GDM1 (cell line): ENCODE measurements around the gene MPDZ.
"Not testable (repeated sequence)": the region's sequence is repeated elsewhere in the genome, so short reads cannot be mapped to it uniquely, and the experiment has no call there.

Source experiments
- DNase-seq: peaks from one replicate; lab custom pipeline; 2025; lab: John Stamatoyannopoulos, UW

The MPDZ gene

DNA sequence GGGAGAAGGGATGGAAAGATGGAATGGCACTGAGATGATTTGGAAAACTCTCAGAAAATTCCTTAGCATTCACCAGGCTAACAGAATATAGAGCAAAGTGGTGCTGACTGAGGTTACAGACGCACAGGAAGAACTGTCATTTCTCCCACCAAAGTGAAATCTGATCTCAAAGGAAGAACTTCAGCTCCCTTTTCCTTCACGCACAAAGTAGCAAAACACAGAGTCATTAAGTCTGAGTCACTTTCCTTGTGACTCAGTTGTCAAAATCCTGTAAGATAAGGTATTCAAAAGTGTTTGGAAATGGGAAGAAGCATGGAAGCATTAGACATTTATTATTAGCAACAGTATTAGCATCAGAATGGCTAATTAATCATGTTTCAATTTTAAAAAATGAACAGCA lies 11.7 kb downstream of the MPDZ start:
- DNase-seq = no peak

DNA sequence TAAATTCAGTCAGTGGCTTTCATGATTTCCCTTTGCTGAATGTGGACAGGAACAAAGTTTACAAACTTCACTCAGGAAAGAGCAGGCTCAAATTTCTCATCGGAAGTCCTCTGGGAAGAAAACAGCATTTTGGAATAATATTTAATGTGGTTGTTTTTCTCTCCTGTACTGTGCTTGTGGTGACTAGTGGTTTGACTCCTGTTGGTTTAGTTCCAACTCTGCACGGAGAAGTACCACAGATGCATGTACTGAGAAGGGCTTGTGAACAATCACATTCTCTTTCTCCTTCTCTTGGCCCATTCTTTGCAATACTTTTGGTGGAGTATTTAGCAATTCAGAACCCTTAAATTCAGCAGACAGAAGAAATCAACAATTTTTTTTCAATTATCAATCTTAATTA lies 13.3 kb downstream of the MPDZ start:
- DNase-seq = no peak

DNA sequence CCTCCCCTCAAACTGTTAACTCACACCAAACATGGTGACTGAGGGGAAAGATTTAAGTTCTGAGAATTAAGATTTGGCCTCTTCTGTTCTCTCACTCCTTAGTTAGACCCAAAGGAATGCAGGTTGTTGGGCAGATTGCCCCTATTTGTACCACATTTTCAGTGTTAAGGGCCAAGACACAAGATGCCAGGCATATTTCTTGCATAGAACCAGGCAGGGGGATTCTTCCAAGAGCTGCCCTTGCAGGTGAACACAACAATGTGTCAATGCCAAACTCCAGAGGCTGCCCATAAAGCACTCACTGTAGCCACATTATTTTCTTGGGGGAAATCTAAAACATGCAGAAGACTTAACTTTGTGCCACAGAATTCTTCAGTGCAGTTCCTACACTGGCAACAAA lies 14.7 kb downstream of the MPDZ start:
- no peak for DNase-seq

DNA sequence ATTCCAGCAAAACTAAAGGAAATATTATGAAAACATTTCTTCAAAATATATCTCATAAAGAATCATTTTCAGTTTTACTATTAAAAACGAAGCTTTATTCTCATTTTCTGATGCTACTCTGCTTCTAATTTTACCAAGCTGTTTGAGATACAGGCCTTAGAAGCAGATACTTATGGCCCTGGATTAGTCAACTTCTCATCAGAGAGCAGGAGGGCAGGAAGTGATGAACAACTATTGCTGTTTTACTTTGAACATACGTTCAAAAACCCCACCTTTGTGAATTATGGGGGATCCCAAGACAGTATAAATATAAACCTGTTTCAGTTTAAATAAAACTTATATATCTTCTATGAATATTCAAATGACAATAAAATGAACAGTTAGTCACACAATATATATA lies 16.0 kb downstream of the MPDZ start:
- DNase-seq = no peak

DNA sequence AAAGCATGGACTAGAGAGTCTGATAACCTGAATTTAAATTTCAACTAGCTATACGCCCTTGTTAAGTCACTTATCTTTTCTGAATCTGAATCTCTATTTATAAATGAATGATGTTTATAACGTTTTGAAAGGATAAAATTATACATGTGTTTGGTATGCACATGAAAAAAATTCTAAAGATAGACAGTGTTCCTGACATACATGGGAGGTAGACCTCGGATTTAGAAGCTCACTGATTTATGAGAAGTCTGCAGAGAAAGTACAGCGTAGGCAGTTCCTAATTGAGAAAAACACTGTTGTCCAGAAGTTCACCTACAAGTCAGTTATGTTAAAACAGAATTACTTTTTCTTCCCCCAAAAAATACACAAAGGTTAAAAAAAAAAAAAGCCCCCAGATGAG lies 26.6 kb downstream of the MPDZ start:
- DNase-seq = no peak

DNA sequence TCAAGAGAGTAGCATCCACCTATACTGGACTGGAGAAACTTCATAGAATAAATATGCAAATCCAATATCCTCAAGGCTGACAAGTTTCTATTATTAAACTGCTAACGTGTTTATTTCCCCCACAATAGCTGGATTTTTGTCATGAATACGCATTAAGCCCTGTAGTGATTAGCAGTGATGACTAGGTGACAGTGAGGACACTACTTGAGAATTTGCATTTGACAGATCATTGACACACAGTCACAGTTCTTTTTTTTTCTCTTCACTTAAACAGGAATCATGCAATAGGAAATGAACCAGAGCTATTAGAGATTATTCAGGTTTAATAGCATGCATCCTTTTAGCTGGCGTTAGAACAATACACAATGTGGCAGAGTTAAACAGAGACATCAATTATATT lies 35.3 kb downstream of the MPDZ start:
- no peak for DNase-seq

DNA sequence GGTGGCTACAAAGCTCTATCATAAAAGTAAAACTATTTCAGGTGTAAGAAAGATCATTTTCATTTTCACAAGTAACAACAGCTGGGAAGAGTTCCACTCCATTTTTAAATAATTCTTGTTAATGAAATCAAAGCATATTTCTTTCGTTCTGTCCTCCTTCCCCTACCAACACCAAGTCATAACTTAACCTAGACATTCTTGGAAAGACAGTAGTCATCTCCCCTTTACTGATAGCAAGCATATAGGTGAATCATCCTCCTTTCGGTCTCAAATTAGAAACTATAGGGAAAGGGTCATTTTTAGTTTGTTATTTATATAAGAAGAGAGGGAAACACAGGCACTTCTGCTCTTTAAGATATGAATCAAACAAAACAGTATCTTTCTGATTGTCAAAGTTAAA lies 38.2 kb downstream of the MPDZ start:
- DNase-seq = no peak

DNA sequence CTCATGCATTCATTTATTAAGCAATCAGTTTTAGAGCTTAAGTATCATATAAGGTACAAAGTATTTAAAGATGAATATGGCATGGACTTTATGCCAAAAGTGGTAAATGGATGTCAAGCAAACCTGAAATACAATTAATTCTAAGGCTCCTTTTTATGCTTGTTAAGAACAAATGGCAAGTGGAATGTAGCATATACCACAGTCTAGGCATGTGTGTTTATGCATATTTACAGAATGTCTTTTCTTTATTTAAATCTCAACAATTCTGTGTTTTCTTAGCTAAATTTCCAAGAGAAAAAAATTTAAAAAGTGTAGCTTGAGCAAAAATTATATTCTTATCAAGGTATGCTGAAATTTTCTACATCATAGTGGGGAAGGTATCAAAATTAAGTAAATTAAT lies 39.8 kb downstream of the MPDZ start:
- DNase-seq = no peak

DNA sequence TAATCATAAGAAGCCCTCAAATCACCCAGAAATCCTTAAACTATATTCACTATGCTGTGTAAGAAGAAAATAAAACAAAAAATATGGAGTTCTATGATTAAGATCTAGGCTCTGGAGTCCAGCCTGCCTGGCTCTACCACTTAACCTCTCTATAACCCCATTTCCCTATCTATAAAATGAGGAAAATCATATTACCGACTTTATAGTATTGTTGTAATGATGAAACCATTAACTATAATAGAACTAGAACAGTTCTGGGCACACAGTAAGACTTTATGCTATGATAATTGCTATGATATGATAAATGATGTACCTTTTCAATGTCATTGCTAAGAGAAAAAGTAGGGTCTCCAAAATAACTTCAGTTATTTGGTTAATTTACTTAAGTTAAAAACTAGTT lies 40.3 kb downstream of the MPDZ start:
- DNase-seq = no peak

DNA sequence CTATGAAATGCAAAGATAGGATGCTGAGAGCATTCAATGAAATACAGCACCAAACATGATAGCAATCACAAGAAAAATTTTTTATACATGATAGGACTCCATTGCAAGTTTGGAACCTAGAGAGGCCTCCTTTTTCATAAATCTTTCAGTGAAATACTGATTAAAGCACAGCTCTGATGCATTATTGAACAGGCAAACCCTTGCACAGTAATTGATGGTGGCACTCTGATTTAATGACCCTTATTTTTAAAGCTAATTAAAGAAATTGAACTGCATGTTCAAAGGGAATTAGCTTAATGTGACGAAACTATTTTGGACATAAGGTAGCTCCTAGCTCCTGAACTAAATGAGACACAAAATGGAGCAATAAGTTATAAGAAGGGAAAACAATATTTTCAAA lies 44.6 kb downstream of the MPDZ start:
- DNase-seq = no peak

DNA sequence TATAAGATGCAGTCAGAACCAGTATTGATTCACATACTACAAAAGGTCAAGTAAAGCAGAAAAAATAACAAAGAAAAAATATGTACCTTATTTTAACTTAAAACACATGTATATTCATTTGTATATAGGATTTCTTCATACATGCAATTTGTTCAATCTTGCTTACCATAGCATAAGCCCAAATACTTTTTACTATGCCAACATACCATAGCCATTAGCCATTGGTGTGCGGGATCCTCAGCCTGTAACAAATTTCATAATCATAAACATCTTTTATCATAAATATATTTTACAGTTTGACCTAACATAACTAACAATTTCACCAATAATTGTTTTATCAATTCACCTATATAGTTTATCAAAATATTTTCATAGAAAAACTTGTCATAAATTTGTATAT lies 51.1 kb downstream of the MPDZ start:
- DNase-seq = no peak

DNA sequence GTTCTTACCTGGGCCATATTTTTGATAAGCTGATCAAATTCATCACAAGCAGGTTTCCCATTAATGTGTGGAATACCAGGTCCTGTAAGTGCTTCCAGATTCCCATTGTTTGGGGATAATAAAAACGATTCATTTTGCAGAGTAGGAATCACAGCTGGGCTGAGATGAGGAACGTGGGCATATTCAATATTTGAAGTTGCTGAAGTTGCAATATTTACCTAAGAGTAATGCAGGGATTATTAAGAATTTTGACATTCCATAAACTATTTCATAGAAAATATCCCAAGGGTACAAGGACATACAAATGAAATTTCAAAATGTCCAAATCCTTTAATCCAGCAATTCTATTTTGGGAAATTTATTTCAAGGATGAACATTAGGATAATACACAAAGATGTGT lies 55.1 kb downstream of the MPDZ start:
- no peak for DNase-seq

DNA sequence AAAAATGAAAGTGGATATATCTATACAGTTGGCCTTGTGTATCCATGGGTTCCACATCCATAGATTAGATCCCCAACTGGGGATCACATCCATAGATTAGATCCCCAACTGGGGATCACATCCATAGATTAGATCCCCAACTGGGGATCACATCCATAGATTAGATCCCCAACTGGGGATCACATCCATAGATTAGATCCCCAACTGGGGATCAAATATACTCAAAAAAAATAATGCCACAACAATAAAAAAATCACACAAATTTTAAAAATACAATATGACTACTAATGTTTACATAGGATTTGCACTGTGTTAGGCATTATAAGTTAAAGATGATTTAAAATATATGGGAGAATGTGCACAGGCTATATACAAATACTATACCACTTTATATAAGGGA lies 56.8 kb downstream of the MPDZ start:
- not testable (repeated sequence) for DNase-seq

DNA sequence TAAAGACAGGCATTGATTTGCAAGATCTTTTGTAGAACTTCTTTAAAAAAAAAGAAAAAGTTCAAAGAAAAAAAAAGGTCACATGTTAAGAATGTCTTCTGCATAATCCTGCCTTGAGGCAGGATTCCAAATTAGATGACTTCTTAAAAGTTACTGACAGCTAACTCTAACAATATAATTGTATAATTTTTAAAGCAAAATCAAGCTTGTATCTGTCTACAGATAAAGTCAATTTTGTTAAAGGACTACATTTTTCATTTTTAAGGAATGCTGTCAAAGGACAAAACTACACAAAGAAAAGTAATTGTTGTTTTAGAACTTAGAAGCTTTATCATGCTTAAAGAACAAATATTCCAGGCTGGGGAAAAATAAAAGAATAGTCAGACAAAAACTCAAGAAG lies 57.8 kb downstream of the MPDZ start:
- DNase-seq = no peak

DNA sequence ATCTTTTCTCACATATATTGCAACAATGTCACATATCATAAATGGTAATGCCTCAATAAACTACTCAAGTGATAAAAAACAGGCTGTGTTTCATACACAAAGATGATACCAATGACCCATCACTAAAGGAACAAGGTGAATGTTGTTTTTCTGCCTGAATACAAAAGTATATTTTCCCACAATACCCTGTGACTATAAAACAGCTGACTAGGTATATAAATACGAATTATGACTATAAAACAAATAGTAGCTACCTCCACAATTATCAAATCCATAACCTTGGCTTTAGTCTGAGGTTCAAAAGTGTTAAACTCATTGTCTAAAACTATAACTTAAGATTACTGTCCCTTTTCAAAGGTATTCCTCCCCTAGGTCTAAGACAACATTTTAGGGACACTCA lies 58.7 kb downstream of the MPDZ start:
- DNase-seq = no peak

DNA sequence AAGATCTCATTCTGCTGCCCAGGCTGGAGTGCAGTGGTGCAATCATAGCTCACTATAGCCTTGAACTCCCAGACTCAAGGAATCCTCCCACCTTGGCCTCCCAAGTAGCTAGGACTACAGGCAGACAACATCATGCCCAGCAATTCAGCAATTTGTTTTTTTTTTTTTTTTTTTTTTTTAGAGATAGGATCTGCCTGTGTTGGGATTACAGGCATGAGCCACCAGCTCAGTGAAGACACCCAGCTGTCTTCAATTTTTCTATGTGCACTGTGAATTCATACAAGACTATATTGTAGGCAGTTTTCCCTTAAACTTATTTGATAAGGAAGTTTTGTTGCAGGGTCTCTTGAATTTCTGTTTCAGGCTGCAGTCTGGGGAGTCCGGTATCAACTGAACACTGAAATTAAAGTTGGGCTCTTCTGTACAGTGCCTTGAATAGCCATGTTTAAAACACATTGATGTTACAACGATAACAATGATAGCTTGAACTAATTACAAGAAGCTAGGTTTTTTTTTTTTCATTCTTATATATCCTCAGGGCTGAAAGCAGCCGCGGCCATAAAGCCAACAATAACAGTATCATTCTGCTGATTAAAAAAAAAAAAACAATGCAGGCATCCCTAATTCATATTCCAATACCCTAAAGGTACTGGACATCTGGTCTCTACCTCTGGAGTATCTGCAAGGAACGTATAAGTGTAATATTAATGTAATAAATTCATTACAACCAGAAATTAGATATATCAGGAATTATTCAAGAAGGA lies 63.5 kb downstream of the MPDZ start:
- DNase-seq = no peak

DNA sequence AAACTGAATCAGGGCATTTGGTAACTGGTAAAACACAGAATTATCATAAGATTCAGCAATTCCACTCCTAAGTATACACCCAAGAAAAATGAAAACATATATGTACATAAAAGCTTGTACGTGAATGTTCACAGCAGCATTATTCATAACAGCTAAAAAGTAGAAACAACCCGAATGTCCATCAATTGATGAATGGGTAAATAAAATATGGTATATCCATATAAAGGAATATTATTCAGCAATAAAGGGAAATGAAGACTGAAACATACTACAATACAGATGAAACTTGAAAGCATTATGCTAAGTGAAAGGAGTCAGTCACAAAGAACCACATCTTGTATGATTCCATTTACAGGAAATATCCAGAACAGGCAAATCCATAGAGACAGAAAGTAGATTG lies 65.5 kb downstream of the MPDZ start:
- no peak for DNase-seq

DNA sequence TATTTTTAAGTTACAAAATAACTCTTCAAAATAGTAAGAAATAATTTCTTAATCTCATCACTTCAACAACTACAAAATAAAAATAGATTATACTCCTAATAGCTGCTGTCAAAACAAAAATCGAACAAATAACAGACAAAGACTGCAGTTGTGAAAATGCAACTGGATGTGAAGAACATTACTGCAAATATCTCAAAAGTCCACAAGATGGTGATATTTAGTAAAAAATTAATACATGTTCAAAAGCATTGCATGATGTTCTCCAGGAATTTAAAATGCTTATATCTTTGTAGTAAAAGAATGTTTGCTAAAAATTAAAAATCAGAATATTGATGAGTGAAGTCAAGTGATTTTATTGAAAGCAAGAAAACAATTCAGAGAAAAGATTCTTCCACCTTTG lies 66.2 kb downstream of the MPDZ start:
- no peak for DNase-seq

DNA sequence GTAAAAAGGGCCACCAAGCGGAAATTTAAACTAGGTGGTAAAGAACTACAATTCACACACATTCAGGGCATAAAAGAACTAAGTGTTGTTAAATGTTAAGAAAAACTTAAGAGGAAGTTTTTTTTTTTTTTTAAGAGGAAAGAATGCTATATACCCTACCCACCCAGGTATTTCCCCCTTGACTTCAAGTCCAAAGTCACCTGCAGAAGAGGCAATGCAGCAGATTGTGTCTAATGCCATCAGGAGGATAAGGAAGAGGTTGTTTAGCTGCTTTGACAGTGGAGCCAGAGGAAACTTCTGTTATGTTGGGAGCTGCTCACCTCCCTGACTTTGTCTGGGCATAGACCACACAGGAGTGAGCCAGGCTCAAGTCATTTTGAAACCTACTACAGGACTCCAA lies 69.2 kb downstream of the MPDZ start:
- DNase-seq = no peak

DNA sequence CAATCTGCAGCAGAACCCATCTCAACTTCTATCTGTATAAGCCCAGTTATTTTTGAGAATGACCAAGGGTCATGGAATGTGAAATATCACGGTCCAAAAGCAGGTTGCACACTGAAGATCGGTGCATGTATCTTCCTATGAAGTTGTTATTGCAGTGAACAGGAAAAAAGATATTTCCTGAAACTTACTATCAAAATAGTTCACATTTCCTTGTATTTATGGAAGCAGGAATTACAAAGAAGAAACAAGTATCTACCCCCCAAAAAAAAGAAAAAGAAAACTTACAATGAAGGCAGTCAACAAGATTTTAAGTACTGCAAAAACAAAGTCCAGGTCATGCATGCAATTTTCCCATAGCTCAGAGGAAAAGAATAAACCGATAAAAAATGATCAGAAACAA lies 70.0 kb downstream of the MPDZ start:
- DNase-seq = no peak

DNA sequence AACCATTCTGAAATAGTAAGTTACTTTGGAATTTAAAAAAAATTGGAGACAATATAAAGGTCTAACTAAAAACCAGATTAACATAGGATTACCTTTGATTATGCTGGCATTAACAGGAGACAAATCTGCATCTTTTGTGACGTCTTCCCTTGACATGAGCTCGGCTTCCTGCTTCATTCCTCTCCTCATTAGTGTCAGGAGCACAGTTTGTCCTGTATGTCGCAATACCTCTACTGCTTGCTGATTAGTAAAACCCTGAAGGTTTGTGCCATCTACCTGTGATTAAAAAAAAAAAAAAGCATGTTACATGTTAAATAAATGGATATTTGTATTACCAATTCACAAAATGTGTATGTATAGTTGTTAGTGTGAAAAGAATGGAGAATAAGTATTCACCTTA lies 73.7 kb downstream of the MPDZ start:
- no peak for DNase-seq

DNA sequence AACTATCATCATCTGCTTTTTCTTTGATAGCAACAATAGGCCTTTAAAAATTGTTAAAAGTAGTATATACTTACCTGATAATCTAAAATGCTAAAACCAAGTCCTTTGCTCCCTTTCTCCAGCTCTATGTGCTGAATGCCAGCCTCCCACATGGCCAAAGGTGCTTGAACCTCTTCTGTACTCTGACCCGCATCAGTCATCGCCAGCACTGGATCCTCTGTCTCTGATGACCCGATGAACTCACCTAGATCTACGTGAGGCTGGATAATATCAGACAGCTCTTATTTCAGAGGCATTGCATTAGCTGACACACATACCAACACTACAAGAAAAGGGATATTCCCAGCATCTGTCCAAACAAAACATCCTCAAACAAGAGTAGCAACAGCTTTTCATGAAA lies 89.5 kb downstream of the MPDZ start:
- no peak for DNase-seq

DNA sequence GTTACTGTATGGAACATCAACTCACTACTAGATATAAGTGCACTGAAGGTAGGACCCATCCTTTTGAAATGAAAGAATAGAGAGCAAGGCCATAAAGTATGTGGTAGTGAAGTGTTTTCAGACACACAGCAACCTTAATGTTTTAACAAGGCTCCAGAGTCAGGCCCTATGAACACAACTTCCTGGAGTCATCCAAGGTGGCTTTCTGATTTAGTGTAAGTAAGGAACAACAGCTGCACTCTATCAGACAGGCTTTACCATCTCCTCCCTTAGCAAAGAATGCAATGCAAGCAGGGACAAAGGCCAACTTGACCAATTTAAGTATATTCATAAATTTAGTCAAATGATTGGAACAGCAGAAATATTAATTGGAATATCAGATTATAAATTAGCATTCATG lies 90.1 kb downstream of the MPDZ start:
- DNase-seq = no peak

DNA sequence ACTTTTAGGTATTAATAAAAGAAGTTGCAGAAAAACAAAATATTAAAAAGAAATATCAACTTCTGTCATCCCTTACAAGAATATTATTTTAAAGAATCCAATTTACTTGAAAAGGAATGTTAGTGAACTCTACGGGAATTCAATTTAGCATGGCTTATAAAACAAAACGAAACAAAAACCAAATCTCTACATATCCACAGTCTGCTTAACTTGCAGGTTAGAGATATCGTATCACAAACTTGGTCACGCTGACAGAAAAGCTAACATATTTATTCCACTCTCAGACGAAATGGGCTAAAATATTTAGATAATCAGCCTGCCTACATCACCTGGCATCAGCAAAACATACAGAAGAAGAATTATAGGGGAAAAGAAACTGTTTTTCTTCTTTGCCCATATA lies 92.7 kb downstream of the MPDZ start:
- DNase-seq = no peak

DNA sequence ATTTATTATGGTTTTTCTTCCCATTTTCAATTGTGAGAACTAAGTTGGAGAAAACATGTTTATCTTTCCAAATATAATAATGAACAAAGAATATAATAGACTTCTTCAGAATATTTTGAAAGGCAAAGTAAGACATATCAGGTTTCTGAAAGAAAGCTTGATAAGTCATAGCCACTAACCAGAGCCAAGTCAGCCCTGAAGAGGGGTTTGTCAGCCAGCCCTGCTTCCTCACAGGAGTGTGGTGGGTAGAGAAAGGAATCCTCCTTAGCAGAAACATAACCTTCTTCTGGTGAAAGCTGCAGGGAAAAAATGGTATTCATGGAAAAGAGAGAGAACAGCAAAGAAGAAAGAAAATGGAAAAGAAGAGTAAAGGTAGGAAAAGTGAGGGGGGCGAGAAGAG lies 93.4 kb downstream of the MPDZ start:
- DNase-seq = no peak
